ACHN (cell line): ENCODE measurements around the gene CRYZL1.
"Not testable (repeated sequence)": the region's sequence is repeated elsewhere in the genome, so short reads cannot be mapped to it uniquely, and the experiment has no call there.

Source experiments
- DNase-seq: peaks from one replicate; pipeline ENCODE4 v3.0.0-alpha.2; 2015
- in situ Hi-C: cut with HindIII; loops from 2 replicates; pipeline ENCODE4 v1.10.0; 2017; ENCODE audit warnings: low sequenced_read_pairs, low pct_ligation_motif_present, low pct_unique_long_range_greater_than_20kb

Gene CRYZL1

GRCh38 chr21:33578959-33579542 lies 62.5 kb downstream of the CRYZL1 start:
- in situ Hi-C loops = no loop called here
- no peak for DNase-seq

DNA sequence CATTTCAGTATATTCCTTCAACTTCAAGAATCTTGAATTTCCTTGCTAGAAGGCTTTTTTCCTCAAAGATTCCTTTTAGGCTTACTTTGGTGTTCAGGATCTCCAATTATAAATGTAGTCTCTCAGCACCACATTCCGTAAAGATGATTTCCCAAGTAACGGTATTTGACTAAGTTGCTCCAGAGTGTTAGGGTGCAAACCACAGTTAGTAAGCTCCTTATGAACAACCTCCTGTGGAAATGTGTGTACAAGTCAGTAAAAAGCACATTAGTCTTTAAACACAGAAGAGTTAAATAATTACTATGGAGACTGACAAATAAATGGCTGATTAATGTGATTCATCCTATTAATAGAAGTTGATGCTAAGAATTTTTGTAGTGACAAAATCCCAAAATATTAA lies 63.3 kb downstream of the CRYZL1 start:
- no peak for DNase-seq
- in situ Hi-C loops = no loop called here

DNA sequence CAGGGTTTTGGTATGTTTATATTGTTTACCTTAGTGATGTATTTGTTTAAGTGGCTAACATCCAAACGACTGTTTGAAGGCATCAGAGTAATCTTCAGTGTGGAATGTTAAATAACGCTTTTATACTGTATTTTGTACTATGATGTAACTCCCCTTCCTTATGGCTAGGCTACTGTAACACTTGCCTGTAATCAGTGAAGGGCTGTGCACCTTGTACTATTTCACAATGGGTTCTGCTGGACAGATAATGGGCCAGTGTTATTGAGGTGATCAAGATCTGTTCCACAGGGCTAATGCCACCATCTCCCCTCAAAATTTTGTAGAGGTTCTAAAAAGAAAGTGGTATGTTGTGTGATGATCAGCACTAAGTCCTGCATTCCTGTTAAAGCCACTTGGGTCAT lies 64.8 kb downstream of the CRYZL1 start:
- in situ Hi-C loops, DNase-seq: not testable (repeated sequence)

GRCh38 chr21:33572350-33572749 lies 69.2 kb downstream of the CRYZL1 start:
- in situ Hi-C loops = no loop called here

GRCh38 chr21:33569991-33570390 lies 71.5 kb downstream of the CRYZL1 start:
- DNase-seq = peak; percentile 50
- in situ Hi-C loops = no loop called here

More at GRCh38 chr21:33572350-33572749, 69.2 kb downstream of the CRYZL1 start:
- DNase-seq = no peak

DNA sequence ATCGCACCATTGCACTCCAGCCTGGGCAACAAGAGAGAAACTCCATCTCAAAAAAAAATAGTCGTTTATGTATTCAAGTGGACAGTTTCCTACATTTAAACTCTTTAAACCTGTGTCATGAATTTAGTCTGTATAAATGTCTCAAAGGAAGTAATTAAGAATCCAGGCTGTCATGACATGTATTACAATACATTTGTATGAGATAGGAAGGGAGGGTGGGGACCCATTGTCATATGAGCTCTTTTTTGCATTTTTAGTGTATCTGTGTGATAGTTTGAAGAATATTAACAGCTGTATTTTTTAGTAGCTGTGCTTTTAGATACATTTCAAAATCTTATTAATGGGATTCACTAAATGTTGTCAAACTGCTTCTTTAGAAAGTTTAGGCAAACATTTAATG lies 73.1 kb downstream of the CRYZL1 start:
- no peak for DNase-seq
- in situ Hi-C loops = no loop called here

GRCh38 chr21:33567914-33568313 lies 73.6 kb downstream of the CRYZL1 start:
- in situ Hi-C loops = no loop called here
- DNase-seq = no peak

DNA sequence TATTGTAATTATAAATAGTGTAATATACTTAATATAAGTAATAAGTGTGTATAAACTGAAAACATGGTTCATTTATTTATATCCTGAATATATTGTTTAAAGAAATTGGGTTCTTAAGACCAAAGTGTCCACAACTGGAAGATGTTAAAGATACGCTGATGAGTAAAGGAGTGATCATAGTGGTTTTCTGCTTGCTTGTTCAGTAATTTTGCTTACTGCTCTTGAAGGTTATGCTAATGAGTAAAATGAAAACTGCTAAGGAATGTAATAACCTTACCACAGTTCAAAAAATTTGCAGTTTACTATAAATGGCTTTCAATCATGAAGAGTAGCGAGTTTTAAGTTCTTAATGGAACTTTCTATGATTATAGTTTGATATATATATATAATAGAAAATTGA lies 75.0 kb downstream of the CRYZL1 start:
- DNase-seq = no peak
- in situ Hi-C loops = no loop called here

GRCh38 chr21:33562389-33562788 lies 79.2 kb downstream of the CRYZL1 start:
- in situ Hi-C loops = no loop called here
- DNase-seq = no peak

GRCh38 chr21:33561373-33561772 lies 80.2 kb downstream of the CRYZL1 start:
- in situ Hi-C loops = no loop called here
- peak; percentile 19 for DNase-seq

DNA sequence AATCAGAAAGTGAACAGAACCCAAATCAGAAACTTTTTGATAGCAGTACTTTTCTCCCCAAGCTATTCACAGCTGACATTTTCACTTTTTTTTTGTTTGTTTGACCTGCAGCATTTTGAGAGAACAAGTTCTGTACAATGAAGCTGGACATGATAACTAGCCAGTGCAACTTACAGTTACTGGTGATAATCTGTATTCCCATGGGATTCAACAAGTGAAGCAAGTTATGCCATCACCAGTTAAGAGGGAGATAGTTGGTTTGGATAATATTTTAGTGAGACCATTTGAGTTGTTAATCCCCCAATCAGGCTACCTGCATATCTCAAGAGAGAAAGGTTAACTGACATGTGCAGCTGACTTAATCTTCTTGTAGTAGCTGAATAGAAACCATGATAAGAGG lies 80.6 kb downstream of the CRYZL1 start:
- no peak for DNase-seq
- in situ Hi-C loops = no loop called here

DNA sequence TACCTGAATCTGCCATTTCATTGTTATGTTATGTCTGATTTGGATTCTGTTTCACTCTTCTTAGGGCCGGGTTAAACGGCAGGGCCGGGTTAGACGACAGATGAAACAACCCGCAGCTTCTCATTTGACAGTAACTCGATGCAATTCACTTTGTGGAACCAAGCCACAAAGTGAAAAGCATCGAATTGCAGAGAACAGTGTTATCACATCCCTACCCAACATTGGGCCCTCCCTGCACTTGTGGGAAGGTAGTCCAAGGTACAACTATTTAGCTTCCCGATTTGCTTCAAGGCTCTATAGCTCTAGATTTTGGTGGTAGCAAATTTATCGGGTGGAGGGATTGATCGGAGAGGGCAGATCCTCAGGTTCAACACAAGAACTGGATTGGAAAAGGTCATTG lies 81.7 kb downstream of the CRYZL1 start:
- DNase-seq = no peak
- in situ Hi-C loops = no loop called here

DNA sequence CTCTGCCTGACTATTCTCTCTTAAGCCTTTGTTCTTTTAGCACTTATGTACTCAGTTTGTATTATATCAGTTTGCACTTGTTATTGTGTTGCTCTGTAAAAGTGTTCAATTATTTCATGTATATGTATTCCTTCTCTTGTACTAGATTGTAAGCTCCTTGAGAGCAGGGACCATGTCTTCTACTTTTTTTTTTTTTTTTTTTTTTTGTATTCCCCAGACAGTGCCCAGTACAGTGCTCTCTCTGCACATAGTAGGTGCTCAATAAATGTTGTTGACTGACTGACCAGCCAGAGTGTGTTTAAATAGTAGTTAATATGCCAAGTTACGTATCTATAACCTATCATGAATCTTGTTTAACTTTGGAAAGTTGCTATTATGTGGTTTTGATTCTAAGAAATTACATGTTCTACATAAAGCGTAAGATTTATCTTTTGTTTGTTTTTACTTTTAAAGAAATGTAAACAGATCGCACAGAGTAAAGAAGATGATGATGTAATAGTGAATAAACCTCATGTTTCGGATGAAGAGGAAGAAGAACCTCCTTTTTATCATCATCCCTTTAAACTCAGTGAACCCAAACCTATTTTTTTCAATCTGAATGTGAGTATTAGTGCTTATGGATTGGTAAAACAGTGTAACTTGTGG lies 82.6 kb downstream of the CRYZL1 start:
- in situ Hi-C loops = no loop called here
- no peak for DNase-seq

DNA sequence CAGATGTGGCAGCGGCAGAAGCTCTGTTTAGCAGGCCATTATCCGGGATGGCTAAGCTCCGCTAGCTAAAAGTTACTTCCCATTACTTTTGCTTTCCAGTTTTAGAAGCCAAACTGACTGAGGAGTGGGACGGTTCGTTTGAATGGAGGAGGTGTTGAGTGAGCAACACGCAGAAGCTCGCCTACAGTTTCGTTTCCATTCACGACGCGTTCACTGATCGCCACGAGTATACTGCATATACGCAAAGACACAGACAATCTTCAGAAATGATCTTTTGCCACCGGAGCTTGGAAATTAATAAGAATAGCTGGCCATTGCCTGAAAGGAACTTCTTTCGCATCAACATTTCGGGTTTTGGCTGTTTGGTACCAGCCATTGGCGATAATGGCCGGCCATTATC lies 84.1 kb downstream of the CRYZL1 start:
- no peak for DNase-seq
- in situ Hi-C loops = no loop called here

DNA sequence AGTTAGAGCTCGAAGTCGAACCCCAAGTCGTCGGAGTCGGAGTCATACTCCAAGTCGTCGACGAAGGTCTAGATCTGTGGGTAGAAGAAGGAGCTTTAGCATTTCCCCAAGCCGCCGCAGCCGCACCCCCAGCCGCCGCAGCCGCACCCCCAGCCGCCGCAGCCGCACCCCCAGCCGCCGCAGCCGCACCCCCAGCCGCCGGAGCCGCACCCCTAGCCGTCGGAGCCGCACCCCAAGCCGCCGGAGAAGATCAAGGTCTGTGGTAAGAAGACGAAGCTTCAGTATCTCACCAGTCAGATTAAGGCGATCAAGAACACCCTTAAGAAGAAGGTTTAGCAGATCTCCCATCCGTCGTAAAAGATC lies 86.6 kb downstream of the CRYZL1 start:
- in situ Hi-C loops = no loop called here

GRCh38 chr21:33554236-33554981 lies 87.1 kb downstream of the CRYZL1 start:
- in situ Hi-C loops = no loop called here
- DNase-seq = no peak

More for the DNA sequence above, 86.6 kb downstream of the CRYZL1 start:
- no peak for DNase-seq

DNA sequence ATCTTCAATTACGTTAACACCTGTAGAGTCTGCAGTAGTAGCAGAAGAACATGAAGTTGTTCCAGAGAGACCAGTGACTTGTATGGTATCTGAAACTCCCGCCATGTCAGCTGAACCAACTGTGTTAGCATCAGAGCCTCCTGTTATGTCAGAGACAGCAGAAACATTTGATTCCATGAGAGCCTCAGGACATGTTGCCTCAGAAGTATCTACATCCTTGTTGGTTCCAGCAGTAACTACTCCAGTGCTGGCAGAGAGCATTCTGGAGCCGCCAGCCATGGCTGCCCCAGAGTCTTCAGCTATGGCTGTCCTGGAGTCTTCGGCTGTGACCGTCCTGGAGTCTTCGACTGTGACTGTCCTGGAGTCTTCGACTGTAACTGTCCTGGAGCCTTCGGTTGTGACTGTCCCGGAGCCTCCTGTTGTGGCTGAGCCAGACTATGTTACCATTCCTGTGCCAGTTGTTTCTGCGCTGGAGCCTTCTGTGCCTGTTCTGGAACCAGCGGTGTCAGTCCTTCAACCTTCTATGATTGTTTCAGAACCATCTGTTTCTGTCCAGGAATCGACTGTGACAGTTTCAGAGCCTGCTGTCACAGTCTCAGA lies 88.4 kb downstream of the CRYZL1 start:
- DNase-seq = no peak
- in situ Hi-C loops = no loop called here

- in situ Hi-C loops = no loop called here
- DNase-seq = no peak
Measured at GRCh38 chr21:33552093-33552998, 89.2 kb downstream of the CRYZL1 start.

DNA sequence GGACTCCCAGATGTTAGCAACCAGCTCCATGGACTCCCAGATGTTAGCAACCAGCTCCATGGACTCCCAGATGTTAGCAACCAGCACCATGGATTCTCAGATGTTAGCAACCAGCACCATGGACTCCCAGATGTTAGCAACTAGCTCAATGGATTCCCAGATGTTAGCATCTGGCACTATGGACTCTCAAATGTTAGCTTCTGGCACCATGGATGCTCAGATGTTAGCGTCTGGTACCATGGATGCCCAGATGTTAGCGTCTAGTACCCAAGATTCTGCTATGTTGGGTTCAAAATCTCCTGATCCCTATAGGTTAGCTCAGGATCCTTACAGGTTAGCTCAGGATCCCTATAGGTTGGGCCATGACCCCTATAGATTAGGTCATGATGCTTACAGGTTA lies 89.9 kb downstream of the CRYZL1 start:
- in situ Hi-C loops = no loop called here

More for the DNA sequence above, 89.9 kb downstream of the CRYZL1 start:
- DNase-seq = no peak
